ENCODE results near the gene IL1F10.
"Not testable (repeated sequence)": the region's sequence is repeated elsewhere in the genome, so short reads cannot be mapped to it uniquely, and the experiment has no call there.

Gene IL1F10

GRCh38 chr2:113081488-113082210 is 13.9 kb downstream of the IL1F10 start:
- DNase-seq (ENCODE audit: low read depth, low spot score): no peak

- DNase-seq (ENCODE audit: low read depth, low spot score): no peak
Measured at GRCh38 chr2:113083296-113083695, 15.5 kb downstream of the IL1F10 start.

- DNase-seq (ENCODE audit: low read depth, low spot score): no peak
Measured at GRCh38 chr2:113084249-113085000, 16.7 kb downstream of the IL1F10 start.

GRCh38 chr2:113085542-113085941 is 17.8 kb downstream of the IL1F10 start:
- DNase-seq (ENCODE audit: low read depth, low spot score): no peak

- no peak for DNase-seq (ENCODE audit: low read depth, low spot score)
Measured at GRCh38 chr2:113088213-113088992, 20.6 kb downstream of the IL1F10 start.

GRCh38 chr2:113089916-113090315 is 22.1 kb downstream of the IL1F10 start:
- no peak for DNase-seq (ENCODE audit: low read depth, low spot score)

GRCh38 chr2:113091231-113091896 is 23.6 kb downstream of the IL1F10 start:
- DNase-seq (ENCODE audit: low read depth, low spot score): no peak

GRCh38 chr2:113092864-113093612 is 25.3 kb downstream of the IL1F10 start:
- no peak for DNase-seq (ENCODE audit: low read depth, low spot score)

GRCh38 chr2:113093613-113093977 is 25.8 kb downstream of the IL1F10 start:
- DNase-seq (ENCODE audit: low read depth, low spot score): no peak

- DNase-seq (ENCODE audit: low read depth, low spot score): not testable (repeated sequence)
Measured at GRCh38 chr2:113096306-113096705, 28.5 kb downstream of the IL1F10 start.

GRCh38 chr2:113096842-113097618 is 29.3 kb downstream of the IL1F10 start:
- DNase-seq (ENCODE audit: low read depth, low spot score): not testable (repeated sequence)

GRCh38 chr2:113098041-113098440 is 30.3 kb downstream of the IL1F10 start:
- DNase-seq (ENCODE audit: low read depth, low spot score): no peak

- DNase-seq (ENCODE audit: low read depth, low spot score): no peak
Measured at GRCh38 chr2:113098532-113098931, 30.8 kb downstream of the IL1F10 start.

- no peak for DNase-seq (ENCODE audit: low read depth, low spot score)
Measured at GRCh38 chr2:113102133-113102532, 34.4 kb downstream of the IL1F10 start.

- no peak for DNase-seq (ENCODE audit: low read depth, low spot score)
Measured at GRCh38 chr2:113103277-113103676, 35.5 kb downstream of the IL1F10 start.

GRCh38 chr2:113104054-113104611 is 36.4 kb downstream of the IL1F10 start:
- no peak for DNase-seq (ENCODE audit: low read depth, low spot score)

GRCh38 chr2:113105047-113105785 is 37.4 kb downstream of the IL1F10 start:
- DNase-seq (ENCODE audit: low read depth, low spot score): no peak

GRCh38 chr2:113111121-113111520 is 43.4 kb downstream of the IL1F10 start:
- no peak for DNase-seq (ENCODE audit: low read depth, low spot score)

- DNase-seq (ENCODE audit: low read depth, low spot score): no peak
Measured at GRCh38 chr2:113111823-113112287, 44.1 kb downstream of the IL1F10 start.
